ENCODE data around the gene VWC2L.

Gene VWC2L

DNA sequence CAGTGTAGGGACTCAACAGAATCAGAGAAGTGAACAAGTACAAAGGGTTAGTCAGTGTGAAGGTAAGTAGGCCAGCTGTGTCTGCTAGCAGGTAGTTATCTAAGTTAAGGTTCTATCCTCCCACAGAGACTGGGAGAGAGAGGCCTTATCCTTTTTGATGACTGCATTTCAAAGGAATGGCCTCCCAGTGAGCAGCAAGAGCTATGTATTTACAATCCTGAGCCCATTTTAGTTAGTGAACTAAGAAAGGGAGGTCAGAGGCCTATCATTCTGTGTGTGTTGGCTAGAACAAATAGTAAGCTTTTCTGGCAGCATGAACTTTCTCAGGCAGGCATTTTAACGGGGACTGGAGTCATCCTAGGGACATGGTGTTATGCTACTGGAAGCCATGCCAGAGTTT, 182.9 kb downstream of the VWC2L start:
- no peak for DNase-seq (ENCODE audit: low spot score)

- DNase-seq (ENCODE audit: low spot score) = no peak
These were observed 191.2 kb downstream of the VWC2L start for GRCh38 chr2:214601852-214602633.

- DNase-seq (ENCODE audit: low spot score) = no peak
These were observed 194.0 kb downstream of the VWC2L start for GRCh38 chr2:214604861-214605260.

GRCh38 chr2:214607051-214607450, 196.2 kb downstream of the VWC2L start:
- no peak for DNase-seq (ENCODE audit: low spot score)

GRCh38 chr2:214611015-214611414, 200.2 kb downstream of the VWC2L start:
- no peak for DNase-seq (ENCODE audit: low spot score)

- no peak for DNase-seq (ENCODE audit: low spot score)
These were observed 213.4 kb downstream of the VWC2L start for GRCh38 chr2:214624166-214624760.

DNA sequence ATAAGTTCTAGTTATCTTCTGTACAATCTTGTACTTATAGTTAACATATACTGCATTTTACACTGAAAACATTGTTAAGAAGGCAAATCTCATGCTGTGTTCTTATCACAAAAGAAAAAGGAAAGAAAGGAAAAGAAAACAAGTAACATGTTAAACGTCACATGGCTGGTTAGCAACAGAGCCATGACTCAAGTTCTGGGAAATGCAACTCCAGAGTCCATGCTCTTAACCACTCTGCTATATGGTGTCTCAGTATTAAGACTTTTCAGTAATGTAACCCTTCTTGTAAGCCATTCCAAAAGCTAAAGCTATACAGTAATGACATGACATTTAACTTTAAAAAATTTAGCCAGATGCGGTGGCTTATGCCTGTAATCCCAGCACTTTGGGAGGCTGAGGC, 217.2 kb downstream of the VWC2L start:
- no peak for DNase-seq (ENCODE audit: low spot score)
